Inferior parietal cortex (tissue), 1 donor: ENCODE measurements around the gene EIF2D.
"Not testable (repeated sequence)": the region's sequence is repeated elsewhere in the genome, so short reads cannot be mapped to it uniquely, and the experiment has no call there.

Source experiments
- DNase-seq: peaks from one replicate; pipeline ENCODE4 v3.0.0-alpha.2; 2016; ENCODE audit errors: extremely low spot score

Gene EIF2D

DNA sequence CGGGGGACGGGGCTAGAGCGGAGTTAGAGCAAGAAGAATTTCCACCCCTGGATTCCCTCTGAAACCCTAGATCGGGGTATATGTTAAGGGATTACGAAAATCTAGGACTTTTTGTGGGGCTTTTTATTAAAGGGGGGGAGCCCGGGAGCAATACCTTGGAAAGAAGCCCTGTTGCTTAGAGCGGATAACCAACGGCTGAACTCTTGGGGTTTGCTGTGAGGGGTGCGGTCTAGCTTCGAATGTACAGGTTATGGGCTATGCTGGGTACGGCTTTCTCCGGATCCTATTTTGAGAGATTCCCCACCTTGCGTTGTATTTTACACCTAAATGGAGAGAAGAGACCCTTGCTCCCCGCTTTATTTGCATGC lies 23.7 kb upstream of the EIF2D start:
- no peak for DNase-seq

DNA sequence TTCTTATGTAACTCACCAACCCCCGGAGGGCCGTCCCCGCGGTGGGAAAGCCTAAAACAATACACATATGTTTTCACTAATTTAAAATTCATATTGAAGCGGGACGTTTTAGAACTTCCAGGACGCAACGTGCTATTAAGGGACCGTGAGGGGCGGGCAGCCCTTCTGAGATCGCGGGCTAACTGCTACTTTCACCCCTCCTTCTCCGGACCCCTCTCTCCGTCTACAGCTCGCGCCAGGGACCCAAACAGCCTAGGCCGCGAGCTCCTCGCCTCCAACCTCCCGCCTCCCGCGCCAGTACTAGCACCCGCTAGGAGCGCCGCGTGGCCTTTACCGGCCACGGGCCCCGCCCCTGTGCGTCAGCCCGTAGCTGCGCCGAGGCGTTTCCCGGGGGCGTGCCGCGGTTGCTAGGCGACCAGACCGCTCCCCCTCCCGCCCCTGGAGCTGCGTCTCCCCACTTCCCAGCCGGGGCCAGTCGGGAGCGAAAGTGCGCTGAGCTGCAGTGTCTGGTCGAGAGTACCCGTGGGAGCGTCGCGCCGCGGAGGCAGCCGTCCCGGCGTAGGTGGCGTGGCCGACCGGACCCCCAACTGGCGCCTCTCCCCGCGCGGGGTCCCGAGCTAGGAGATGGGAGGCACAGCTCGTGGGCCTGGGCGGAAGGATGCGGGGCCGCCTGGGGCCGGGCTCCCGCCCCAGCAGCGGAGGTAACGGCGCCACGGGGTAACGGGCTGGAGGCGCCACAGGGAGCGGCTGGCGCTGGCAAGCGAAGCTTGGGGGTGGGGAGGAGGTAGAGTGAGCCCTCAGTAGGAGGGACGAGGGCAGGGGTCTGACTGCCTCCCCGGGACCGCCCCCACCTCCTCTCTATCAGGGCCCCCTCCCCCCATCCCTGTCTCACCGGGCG lies 23.1 kb upstream of the EIF2D start, which contains the start of gene DYRK3:
Gene DYRK3, plus strand, starts transcription at position 457 of the 898 bp plus-strand sequence. Its CDS starts 168 bp downstream, at position 625.
- peak; percentile 92 for DNase-seq

DNA sequence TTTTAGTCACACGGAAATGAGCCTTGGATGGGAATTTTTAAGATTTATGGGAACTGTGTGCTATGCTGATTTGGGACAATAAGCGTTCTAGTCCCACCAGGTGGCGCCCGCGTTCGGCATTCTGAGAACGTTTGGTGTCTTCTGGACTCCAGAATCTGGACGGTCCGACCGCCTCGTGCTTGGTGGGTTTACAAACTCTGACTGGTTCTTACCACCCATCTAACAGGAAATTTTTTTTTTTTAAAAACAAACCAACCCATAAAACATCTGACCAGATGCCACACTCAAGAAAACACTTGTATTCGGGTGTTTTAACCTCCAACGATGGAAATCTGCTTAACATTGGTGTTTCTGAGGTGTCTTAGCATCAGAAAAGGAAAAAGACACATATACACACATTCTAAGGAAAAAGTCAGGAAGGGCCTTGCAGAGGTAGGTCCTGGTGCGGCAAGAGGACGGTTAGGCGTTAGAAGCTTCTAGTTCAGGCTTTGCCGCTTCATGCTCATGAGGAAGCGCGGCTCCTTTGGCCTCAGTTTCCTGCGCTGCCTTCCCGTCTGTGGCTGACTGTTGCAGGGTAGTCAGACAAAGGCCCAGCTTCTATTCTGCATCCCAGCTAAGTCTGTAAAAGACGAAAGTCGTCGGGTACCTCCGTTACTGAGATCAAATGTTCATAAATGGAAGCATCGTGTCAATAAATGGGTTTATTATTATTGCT lies 22.3 kb upstream of the EIF2D start:
- peak; percentile 99 for DNase-seq

DNA sequence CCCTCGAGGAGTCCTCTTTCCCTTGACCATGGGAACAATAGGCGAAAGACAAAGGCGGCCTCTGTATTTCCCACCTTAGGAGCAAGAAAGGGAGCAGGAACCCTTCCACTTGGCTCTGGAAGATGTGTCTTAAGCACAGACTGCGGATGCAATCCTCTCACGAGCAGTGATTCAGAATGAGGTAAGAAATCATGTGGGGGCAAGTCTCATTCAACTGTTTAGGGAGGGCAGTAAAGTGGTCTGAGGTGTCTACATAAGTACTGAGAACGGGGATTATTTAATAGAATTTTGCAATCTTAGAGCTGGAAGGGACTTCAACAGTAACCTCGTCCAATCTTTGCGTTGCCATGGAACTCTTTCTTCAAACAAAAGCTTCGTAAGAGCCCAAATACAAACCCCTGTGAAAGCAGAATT lies 21.4 kb upstream of the EIF2D start:
- no peak for DNase-seq

DNA sequence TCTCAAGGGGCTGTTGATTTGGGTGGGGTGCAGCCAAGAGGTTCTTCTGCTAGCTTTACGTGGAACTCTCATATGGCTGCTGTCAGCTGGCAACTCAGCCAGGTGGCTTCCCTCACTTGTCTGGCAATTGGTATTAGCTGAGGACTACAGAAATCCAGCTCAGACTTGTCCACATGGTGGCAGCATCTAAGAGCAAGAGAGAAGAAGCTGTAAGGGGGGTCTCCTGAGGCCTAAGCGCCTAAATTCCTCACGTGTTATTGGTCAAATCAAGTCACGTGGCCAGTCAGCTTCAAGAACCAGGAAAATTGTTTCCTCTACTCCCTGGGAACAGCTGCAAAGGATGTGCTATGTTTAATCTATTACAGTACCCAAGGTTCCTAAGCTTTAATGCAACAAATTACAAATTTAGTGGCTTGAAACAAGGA lies 18.8 kb upstream of the EIF2D start:
- peak; percentile 51 for DNase-seq

DNA sequence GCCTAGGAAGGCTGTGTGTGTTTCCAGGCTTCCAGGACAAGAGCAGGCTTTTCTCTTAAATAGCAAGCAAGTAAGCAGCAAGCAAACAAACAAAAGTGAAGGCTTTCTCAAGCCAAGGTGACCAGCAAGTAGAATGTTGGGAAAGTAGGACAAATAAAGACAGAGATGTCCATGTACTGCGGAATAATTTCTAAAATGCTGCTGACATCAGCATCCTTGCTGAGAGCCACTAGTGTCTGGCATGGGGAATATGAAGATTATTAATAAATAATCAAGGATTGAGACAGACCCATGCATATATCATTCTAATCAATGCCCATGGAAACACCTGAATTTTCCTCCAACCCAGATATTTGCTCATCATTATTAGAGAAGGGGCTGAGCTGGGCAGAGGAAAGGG lies 16.7 kb upstream of the EIF2D start:
- no peak for DNase-seq

DNA sequence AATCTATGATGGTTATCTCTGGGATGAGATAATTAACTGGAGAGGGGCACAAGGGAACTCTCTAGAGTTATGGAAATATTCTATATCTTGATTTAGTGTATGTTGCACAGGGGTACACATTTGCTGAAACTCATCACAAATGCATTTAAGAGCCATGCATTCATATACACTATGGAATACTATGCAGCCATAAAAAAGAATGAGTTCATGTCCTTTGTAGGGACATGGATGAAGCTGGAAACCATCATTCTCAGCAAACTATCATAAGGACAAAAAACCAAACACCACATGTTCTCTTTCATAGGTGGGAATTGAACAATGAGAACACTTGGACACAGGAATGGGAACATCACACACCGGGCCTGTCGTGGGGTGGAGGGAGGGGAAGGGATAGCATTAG lies 14.1 kb upstream of the EIF2D start:
- DNase-seq, result not testable (repeated sequence)

DNA sequence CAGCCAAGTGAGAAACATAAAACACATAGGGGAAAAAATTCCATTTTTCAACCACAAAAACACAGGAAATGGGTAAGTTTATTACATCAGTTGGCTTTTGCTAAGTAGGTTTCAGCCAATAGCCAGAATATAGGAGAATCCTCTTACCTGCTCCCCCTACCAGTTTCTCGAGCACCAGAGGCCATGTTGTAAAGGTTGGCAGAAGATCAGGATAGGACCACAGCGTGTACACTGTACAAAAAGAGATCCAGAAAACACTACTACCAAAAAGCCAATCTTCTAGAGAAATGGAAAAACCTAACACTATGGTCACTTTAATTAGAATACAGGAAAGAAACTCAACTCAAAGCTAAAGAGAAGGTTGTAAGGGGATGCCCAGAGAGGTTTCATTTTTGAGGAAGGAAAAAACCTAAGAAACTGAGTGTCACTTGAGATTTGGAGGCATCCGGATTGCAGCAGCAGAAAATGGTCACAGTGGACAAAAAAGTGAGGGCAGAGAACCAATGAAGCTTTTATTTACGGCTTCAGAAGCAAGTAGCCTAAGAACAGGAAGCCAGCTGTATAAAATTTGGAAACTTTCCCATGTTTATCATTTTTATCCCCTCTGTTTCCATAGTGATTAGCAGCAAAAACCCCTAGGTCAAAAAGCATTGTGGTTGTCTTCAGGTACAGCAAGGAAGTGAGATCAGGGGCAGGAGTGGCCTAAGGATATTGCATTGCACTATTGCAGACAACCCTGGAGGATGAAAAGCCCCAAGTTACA lies 2.9 kb downstream of the EIF2D start:
- DNase-seq, result no peak

DNA sequence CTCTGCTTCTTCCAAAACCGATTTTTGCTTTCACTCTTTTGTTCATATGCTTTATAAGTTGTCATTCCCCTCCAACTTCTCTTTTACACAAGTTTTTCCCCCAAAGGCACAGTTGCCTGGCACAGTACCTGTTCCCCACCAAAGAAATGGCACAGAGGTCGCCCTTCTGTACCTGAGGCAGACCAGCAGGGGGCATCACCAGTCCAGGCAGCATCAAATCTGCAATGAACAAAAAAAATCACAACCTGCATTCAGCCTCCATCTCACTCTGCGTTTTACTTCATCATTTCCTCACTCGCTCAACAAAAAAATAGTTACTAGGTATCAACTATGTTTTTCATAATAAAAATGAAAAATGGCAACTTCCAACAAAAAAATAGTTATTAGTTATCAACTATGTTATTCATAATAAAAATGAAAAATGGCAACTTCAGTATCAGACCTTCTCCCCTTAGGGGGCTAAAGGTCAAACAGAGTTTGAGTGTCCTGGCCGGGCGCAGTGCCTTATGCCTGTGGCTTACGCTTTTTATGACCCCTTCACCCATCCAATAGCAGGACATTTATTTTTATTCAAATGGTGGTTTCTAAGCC lies 4.1 kb downstream of the EIF2D start:
- DNase-seq, result no peak

DNA sequence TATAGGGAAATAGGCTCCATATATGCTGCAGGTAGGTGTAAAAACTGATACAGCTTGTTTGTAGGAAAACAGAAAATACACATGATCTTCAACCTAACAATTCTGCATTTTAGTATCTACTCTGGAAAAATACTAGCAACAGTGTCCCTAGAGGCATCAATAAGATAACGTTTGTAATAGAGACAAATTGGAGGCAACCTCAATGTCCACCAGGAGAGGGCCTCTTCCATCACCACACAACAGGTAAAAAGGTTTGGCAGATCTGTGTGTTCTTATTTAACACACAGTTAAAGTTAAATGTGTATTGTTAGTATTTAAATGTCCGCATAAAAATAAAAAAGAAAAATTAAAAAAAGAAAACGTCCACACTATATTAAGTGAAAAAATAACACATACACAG lies 5.4 kb downstream of the EIF2D start:
- DNase-seq, result no peak

DNA sequence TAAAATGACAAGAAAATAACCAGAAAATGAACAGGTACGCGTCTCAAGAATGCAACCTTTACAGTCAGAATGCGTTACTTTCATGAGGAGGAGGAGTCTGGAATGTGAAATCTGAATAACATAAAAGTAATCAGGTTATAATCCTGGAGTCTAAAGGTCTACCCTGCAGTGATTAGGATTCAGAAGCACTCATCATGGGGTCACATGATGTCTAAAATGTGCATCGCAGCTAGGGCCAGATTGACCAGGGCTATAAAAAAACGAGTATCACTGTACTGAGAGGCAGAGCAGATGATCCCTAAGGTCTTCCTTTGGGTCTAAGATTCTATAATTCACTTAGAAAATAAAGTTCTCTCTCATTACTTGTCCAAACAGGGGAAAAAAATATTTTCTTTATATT lies 7.4 kb downstream of the EIF2D start:
- no peak for DNase-seq

DNA sequence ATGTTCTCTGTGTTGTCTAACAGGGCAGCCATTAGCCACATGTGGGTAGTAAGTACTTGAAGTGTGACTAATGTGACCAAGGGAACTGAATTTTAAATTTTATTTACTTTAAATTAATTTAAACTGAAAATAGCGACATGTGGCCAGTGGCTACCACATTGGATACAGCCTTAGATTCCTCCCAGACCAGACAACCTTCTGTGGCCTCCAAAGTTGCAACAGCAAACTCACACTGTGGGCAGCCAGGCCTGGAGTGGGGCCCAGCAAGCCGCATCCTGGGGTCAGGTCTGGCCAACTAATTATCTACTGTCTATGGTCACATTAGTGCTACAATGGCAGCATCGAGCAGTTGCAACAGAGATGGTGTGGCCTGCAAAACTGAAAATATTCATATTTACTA lies 11.7 kb downstream of the EIF2D start:
- DNase-seq, result no peak

DNA sequence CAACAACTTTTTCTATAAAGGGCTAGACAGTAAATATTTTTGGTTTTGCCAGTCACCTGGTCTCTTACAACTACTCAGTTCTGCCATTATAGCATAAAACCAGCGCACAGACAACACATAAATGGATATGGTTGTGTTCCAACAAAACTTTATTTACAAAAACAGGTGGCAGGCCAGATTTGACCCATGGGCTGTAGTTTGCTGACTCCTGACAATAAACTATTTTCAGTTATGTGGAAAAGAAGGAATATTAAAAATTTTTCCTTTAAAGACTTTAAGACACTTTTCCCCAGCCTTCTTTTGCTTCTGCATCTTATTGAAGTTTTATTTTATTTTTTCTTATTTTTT lies 16.0 kb downstream of the EIF2D start:
- no peak for DNase-seq

DNA sequence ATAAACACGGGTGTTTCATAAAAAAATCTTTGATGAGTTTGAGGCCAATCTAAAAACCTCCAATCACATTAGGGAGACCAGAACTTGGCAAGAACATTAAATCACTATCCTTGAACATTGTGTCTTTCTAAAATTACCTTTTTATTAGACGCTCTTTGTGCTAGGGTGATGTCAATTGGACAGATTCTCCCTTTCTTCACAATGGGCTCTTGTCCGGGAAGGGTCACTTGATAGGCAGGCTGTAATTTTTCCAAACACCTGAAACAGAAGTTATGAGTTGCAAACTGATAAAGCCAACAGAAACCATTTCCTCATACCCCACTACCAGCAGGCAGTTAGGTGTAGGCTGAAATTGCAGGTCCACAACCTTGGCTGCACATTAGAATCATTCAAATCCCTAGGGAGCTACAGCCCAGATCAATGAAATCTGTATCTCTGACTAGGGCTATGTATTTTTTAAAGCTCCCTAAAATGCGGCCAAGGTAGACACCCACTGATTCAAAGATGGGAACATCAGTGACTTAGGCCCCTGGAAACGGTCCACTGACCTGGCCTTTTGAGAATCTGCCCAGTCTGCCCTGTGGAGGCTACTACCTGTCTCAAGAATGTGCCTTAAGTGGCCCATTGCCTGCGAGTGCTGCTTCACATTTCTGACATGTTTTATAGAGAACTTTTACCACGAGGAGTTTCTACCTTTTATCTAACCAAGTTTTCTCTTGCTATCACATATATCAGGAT lies 16.5 kb downstream of the EIF2D start:
- DNase-seq, result no peak

DNA sequence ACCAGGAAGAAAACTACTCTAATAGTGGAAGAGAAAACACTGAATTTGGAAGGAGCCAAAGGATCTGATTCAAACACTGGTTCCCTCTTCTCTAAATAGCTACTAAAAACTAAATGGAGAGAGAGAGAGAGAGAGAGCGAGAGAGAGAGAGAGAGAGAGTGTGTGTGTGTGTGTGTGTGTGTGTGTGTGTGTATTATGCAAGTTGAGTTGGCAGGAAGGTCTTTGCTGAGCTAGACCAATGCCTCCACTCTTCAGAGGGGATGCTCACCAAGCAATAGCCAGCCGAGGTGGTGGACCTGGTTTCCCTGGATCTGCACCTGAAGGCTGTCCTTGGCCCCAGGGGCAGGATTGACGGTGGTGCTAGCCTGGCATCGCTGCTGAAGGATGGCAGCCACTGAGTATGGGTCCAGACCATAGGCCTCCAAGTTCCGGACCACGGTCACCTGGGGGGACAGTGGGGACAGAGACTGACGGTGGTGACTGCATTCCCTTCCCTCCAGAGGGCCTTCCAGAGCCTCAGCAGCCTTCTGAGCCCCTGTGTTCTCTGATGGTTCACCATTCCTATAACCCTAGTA lies 18.8 kb downstream of the EIF2D start:
- DNase-seq, result no peak

DNA sequence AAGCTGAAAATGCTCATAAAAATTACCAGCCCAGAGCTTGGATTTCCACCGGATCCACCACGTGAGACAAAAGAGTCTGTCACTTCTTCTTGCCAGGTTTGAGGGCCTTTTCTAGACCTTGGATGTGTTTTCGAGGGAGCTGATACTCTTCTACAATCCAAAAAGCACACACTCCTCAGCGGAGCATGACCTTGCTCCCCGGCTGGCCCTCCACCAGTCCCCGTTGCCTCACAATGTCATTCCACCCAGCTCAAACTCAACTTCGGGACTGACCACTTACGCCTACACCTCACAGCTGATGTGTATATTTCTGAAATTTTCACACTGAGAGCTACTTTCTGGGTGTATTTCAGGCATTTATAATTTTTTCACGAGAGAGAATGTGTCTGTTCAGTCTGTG lies 20.6 kb downstream of the EIF2D start:
- no peak for DNase-seq

DNA sequence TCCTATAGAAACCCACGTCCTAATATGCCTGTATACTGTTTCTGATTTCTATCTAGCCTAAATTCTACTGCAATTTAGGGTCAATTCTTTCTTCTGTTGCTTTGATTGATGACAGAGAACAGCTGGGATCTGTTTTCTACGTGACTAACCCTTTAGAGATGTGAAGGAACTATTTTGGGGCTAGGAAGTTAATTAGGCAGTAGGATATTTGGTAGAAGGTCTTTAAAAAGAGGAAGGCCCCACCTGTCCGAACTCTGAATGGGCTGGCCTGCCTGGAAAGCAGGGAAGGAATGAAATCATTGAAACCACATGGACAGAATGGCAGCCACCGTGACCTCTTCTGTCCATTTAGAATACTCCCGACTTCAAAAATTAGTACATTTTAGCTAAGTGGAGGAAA lies 21.0 kb downstream of the EIF2D start:
- no peak for DNase-seq

DNA sequence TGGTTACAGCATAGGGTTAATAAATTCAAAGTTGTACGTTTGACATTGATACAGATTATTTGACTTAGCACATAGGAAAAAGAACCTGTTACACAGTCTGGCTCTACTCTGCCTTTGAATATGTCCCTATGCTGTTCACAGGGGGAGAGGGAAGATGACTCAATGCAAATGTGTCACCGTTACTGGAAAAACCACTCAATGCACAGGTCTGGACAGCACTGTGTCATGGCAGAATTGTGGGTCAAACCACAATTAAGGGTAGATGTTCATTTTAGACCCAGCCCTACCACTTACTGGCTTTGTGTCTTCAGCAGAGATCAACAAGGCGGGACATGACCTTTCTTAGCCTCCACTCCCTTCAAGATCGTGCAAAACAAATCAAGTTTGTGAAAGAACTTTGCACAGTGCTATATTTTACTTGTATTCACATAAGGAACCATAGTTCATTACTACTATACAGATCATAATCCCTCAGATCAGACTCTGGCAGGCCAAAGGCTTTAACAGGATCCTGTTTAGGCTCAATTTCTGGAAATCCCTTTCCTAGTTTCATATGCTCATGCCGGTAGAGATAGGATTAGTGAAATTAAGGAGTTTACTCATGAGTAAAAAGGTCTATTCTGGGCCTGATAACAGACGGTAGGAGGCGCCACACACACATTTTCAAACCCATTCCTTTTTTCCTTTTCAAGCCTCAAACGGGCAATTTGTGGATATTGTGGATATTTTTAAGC lies 22.1 kb downstream of the EIF2D start:
- no peak for DNase-seq

DNA sequence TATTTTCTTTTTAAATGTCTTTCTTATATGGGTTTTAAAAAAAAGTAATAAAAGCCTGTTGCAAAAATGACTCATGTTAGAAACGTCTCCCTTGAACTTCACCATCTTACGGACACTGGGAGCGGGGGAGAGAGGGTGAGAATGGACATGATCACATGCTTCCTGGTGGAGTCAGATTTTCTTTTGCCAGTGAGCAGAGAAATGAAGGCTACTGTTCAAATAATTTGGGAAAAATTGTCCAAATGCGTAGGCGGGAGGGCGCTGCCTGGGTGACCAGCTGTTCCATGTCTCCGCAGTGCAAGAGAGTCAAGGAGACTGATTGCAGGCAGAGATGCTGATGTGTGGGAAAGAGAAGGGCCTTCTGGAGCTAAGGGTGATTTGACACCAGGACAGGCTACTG lies 23.1 kb downstream of the EIF2D start:
- no peak for DNase-seq

DNA sequence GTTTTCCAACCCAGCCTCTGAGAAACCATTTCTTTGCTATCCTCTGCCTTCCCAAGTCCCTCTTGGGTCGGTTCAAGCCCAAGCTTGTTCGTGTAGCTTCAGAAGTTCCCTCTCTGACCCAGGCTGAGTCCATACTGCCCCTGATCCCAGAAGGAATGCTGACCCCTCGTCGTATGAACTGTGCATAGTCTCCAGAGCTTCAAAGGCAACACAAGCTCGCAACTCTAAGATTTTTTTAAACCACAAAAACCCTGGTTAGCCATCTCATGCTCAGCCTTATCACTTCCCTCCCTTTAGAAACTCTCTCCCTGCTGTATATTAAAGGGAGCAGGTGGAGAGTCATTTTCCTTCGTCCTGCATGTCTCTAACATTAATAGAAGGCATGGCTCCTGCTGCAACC lies 23.8 kb downstream of the EIF2D start:
- DNase-seq, result no peak
